Frontal cortex (tissue), 4 donors: ENCODE data around the gene RSAD1. TPM values are rescaled to one million over a fixed set of nuclear protein-coding genes. Genes with fewer than 3 reads are reported as not detected.
"Not testable (repeated sequence)": the region's sequence is repeated elsewhere in the genome, so short reads cannot be mapped to it uniquely, and the experiment has no call there.

Experiments used
- DNase-seq, 2 donors: peaks; one replicate each; pipeline ENCODE4 v3.0.0; 2012; ENCODE audit warnings: low spot score in 2 of 2
- FAIRE-seq: peaks from 2 replicates; lab custom pipeline; 2012; peaks lifted over from hg19 to GRCh38; lab: Jason Lieb, UNC
- total RNA-seq: library from RNA; depleted of rRNA; stranded (reverse); fragments of >200 nt; gene quantifications from one replicate; pipeline ENCODE4 v1.2.3, GENCODE V29; 2014
- donor health status: control.
- donor health status: control.
- donor health status: control.

The RSAD1 gene
- total RNA-seq, 1 donor from 2014 or later = 17.1 TPM

DNA sequence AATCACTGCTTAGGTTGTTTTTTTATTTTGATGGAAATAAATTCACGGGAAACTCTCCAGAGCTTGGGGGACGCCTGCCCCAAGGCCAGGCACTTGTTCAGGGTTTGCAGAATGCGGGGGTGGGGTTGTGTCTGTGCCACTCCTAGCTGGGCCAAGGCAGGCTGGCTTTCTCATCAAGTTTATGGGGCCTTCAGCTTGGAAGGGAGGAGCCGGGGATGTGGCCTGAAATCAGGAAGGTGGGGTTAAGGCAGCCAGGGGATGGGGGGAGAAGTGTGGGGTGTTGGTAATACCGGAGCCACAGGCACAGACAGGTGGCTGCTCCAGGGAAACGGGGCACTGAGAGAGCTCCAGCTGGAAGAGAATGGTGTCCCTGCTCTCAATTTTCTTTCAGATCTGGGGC, 8.2 kb upstream of the RSAD1 start:
- DNase-seq (no peak), FAIRE-seq (no peak)

- FAIRE-seq = no peak
- DNase-seq = no peak
Measured at GRCh38 chr17:50471009-50471905, 7.4 kb upstream of the RSAD1 start.

- FAIRE-seq (no peak), DNase-seq (no peak)
Measured at GRCh38 chr17:50472286-50472685, 6.4 kb upstream of the RSAD1 start.

GRCh38 chr17:50472761-50473161, 5.9 kb upstream of the RSAD1 start:
- not testable (repeated sequence) for DNase-seq, FAIRE-seq

DNA sequence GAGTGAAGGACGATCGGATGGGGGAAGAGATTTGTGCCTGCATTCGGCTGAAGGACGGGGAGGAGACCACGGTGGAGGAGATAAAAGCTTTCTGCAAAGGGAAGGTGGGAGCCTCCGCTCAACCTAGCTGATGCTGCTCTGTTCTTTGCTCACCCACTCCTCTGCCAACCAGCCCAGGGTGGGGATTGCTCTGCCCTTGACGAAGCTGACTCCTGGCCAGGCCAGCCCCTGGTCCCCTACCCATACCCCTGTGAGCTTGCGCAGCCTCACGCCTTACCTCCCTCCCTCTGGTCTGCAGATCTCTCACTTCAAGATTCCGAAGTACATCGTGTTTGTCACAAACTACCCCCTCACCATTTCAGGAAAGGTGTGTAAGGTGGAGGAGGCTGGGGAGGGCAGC, 4.8 kb upstream of the RSAD1 start:
- no peak for DNase-seq
- FAIRE-seq = no peak

DNA sequence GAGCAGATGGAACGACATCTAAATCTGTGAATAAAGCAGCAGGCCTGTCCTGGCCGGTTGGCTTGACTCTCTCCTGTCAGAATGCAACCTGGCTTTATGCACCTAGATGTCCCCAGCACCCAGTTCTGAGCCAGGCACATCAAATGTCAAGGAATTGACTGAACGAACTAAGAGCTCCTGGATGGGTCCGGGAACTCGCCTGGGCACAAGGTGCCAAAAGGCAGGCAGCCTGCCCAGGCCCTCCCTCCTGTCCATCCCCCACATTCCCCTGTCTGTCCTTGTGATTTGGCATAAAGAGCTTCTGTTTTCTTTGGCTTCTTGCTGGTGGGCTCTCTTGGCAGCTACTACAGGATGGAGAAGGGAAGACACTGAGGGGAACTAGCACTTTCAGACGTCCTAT, 4.1 kb upstream of the RSAD1 start:
- DNase-seq = no peak
- no peak for FAIRE-seq

DNA sequence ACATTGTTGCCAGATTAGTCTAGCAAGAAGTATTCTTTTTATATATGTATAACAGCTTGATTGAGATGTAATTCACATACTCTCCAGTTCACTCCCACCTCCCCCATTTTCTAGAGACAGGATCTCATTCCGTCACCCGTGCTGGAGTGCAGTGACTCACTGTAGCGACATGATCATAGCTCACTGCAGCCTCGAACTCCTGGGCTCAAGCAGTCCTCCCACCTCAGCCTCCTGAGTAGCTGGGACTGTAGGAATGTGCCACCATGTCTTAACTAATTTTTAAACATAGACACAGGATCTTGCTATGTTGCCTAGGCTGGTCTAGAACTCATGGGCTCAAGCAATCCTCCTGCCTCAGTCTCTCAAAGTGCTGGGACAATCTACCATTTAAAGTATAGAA, 3.3 kb upstream of the RSAD1 start:
- DNase-seq (no peak), FAIRE-seq (no peak)

DNA sequence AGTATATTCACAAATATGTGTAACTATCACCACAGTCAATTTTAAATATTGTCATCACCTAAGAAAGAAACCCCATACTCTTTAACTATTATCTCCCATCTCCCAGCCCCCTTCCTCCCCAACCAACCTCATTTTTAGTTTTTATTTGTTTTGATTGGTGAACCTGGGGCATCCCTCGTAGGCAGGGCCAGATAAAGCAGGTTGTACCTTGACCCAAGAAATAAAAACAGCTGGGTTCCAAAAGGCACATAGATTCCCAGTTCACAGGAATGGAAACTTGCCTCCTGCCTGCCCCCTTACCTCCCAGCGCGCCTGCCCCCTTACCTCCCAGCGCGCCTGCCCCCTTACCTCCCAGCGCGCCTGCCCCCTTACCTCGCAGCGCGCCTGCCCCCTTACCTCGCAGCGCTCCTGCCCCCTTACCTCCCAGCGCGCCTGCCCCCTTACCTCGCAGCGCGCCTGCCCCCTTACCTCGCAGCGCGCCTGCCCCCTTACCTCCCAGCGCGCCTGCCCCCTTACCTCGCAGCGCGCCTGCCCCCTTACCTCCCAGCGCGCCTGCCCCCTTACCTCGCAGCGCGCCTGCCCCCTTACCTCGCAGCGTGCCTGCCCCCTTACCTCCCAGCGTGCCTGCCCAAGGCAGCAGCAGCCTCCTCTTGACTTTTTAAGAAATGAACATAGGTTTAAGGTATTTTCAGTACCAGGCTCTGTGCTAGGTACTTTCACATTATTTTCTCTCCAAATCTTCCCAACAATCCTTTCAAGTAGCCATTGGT, 2.7 kb upstream of the RSAD1 start:
- not testable (repeated sequence) for DNase-seq, FAIRE-seq

DNA sequence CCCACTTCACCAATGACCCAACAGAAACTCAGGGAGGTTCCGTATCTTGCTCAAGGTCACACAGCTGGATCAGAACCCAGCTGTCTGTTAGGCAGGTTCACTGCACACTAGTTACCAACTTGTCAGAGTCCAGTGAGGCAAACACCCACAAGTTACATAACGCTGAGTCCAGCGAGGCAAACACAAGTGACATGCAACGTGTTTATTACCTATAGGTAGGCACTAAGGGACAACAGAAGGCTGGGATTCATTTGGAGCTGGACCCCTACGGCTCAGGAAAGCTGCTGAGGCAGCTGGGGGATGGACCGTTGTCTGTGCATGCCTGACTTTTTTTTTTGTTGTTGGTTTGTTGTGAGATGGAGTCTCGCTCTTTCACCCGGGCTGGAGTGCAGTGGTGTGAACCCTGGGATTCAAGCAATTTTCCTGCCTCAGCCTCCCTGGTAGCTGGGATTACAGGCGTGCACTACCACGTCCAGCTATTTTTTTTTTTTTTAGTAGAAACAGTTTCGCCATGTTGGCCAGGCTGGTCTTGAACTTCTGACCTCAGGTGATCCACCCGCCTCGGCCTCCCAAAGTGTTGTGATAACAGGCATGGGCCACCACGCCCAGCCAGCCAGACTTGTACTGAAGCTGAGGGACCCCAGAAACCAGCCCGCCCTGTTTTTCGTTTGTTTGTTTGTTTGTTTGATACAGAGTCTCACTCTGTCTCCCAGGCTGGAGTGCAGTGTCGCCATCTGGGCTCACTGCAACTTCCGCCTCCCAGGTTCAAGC, 1.9 kb upstream of the RSAD1 start:
- FAIRE-seq (no peak), DNase-seq (no peak)

GRCh38 chr17:50477976-50478375, 684 bp upstream of the RSAD1 start:
- no peak for FAIRE-seq
- no peak for DNase-seq

DNA sequence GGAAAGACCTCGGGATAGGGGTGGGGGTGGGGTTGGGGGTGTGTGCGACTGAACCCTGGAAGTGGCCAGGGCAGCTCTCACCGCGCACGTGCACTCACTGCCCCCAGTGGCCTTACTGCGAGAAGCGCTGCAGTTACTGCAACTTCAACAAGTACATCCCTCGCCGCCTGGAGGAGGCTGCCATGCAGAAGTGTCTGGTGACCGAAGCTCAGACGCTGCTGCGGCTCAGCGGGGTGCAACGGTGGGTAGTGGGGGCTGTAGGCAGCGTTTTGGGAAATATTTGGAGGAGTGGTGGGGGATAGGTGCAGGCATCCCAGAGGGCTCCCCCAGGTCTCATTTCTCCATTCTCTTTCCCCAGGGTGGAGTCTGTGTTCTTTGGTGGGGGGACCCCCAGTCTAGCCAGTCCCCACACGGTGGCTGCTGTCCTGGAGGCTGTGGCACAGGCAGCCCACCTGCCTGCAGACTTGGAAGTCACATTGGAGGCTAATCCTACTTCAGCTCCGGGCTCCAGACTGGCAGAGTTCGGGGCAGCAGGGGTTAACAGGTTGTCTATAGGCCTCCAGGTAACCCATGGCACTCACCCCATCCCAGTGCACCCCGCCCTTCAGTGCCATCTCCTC, 972 bp downstream of the RSAD1 start:
- no peak for FAIRE-seq
- peak; percentile 60 to 65 for DNase-seq

- DNase-seq (no peak), FAIRE-seq (no peak)
Measured at GRCh38 chr17:50480142-50480764, 1.6 kb downstream of the RSAD1 start.

DNA sequence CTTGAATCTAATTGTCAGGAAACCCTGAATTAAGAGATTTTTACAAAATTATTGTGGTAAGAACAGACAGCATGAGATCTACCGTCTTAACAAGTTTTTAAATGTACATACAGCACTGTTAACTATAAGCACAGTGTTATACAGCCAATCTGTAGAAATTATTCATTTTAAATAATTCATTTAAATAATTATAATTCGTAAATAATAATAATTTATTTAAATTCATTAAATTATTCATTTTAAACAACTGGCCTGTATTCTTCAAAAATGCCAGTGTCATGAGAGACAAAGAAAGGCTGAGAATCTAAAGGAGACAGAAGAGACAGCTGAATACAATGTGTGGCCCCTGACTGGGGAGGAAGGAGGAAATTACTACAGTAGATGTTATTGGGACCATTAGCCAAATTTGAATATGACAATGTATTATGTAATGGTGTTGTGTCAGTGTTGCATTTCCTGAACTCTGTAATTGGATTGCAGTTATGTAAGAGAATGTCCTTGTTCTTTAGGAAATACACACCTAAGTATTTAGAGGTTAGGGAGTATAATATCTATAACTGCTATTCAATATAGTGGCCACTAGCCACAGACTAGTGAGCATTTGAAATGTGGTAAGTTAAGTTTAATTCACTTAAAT, 2.3 kb downstream of the RSAD1 start:
- DNase-seq = no peak
- FAIRE-seq = no peak

- FAIRE-seq (no peak), DNase-seq (no peak)
Measured at GRCh38 chr17:50481648-50482047, 3.0 kb downstream of the RSAD1 start.

DNA sequence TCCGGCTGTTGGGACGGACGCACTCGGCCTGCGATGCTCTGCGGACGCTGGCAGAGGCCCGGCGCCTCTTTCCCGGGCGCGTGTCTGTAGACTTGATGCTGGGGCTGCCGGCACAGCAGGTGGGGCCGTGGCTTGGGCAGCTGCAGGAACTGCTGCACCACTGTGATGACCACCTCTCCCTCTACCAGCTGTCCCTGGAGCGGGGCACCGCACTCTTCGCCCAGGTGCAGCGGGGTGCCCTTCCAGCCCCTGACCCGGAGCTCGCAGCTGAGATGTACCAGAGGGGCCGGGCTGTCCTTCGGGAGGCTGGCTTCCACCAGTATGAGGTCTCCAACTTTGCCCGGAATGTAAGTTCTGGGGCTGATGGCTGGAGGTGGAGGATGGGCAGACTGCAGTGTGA, 3.5 kb downstream of the RSAD1 start:
- no peak for DNase-seq
- no peak for FAIRE-seq

- peak; percentile 8 for FAIRE-seq
- DNase-seq = peak; percentile 75 to 84
Measured at GRCh38 chr17:50482516-50482915, 3.9 kb downstream of the RSAD1 start.

DNA sequence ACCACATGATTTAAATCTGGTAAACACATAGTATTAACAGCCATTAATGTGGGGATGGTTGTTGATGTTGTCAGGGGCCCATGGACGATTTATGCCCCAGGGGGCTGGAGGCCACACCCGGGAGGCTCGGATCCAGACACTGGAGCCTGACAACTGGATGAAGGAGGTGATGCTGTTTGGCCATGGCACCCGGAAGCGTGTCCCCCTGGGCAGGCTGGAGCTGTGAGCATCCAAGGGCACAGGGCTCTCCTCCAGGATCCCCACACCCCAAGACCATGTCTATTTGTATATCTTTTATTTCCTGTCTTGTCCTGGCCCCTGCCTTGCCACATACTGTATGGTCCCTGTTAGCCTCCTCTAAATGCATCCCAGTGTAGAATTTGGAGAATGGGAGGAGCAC, 4.6 kb downstream of the RSAD1 start:
- no peak for FAIRE-seq
- no peak for DNase-seq

DNA sequence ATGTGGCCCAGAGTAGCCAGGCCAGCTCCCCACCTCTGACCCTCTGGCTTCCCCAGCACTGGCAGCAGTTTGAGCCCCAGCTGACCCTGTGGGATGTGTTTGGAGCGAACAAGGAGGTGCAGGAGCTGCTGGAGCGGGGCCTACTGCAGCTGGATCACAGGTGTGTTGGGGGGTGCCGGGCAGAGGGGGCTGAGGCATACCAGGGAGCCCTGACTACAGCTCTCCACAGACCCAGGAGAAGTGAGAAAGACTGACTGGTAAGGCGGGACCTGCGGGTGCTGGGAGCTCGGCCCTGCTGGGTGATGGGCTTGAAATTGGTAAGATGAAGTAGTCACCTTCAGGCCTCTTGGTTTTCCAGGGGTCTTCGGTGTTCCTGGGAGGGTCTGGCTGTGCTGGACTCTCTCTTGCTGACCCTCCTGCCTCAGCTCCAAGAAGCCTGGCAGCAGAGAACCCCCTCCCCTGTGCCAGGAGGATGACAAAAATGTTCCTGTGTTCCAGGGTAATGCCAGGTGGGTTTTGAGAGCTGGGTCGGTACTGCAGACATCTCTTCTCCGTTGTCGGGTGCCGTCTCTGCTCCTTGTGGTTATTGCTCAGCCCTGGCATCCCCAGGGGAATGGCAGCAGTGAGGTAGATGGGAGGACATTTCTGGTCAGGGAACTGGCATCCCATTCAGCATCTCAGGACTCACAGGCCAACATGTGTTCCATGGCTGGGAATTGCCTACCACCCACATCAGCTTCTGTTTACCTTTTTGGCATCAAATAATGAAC, 5.9 kb downstream of the RSAD1 start:
- FAIRE-seq = no peak
- DNase-seq = no peak
